ENCODE results near the gene DUSP2. TPM values are rescaled to one million over a fixed set of nuclear protein-coding genes. Genes with fewer than 3 reads are reported as not detected.
A peak's percentile ranks its signal among the peaks of the same experiment; 100 is the strongest.

Gene DUSP2
- total and polyA plus RNA-seq, 4 donors = 5.2 to 10.7 (median 7.9) TPM

- H3K27ac ChIP-seq (ENCODE audit: low read depth, low read length) = no peak within 1 kb of the TSS
- H3K4me3 ChIP-seq (ENCODE audit: low read depth, low read length) = no peak within 1 kb of the TSS
- peaks cover 45% of the 10 kb centered on the region for H3K27me3 ChIP-seq (ENCODE audit: control insufficient read depth, insufficient read depth, low read length)
- H3K4me1 ChIP-seq (ENCODE audit: control insufficient read depth, insufficient read depth, low read length) = peaks cover 16% of the 10 kb centered on the region
- H3K36me3 ChIP-seq (ENCODE audit: control insufficient read depth, insufficient read depth, low read length) = no peaks in the 10 kb centered on the region
- H3K9me3 ChIP-seq (ENCODE audit: control insufficient read depth, insufficient read depth, low read length) = no peaks in the 10 kb centered on the region
- DNase-seq (ENCODE audit: low read depth in 4 of 6, low spot score in 6 of 6) = peak in 4 of 6 donors; percentile 8 to 75 (median 44)
- WGBS (ENCODE audit: insufficient coverage) = under 1% methylated on average over 64 of the region's 64 CpGs
Measured at GRCh38 chr2:96116424-96116878, 28.8 kb downstream of the DUSP2 start, which contains the start of gene ADRA2B. Gene ADRA2B (minus strand): TSS chr2:96116571. CDS start chr2:96116149, 422 bp downstream.

GRCh38 chr2:96115631-96116423 is 29.4 kb downstream of the DUSP2 start:
- Histone ChIP-seq H3K4me3 (ENCODE audit: low read depth, low read length) (no peak overlapping the region), H3K4me1 (ENCODE audit: control insufficient read depth, insufficient read depth, low read length) (peaks cover 16% of the 10 kb centered on the region), H3K9me3 (ENCODE audit: control insufficient read depth, insufficient read depth, low read length) (no peaks in the 10 kb centered on the region), H3K36me3 (ENCODE audit: control insufficient read depth, insufficient read depth, low read length) (no peaks in the 10 kb centered on the region), H3K27me3 (ENCODE audit: control insufficient read depth, insufficient read depth, low read length) (peaks cover 41% of the 10 kb centered on the region), H3K27ac (ENCODE audit: low read depth, low read length) (no peak overlapping the region)
- whole genome bisulfite sequencing (ENCODE audit: insufficient coverage) = 39% methylated on average over 77 of the region's 77 CpGs
- DNase-seq (ENCODE audit: low read depth in 4 of 6, low spot score in 6 of 6) = no peak

GRCh38 chr2:96114903-96115581 is 30.2 kb downstream of the DUSP2 start:
- Histone ChIP-seq H3K36me3 (ENCODE audit: control insufficient read depth, insufficient read depth, low read length) (no peaks in the 10 kb centered on the region), H3K4me3 (ENCODE audit: low read depth, low read length) (no peak overlapping the region), H3K9me3 (ENCODE audit: control insufficient read depth, insufficient read depth, low read length) (no peaks in the 10 kb centered on the region), H3K27ac (ENCODE audit: low read depth, low read length) (no peak overlapping the region), H3K4me1 (ENCODE audit: control insufficient read depth, insufficient read depth, low read length) (peaks cover 16% of the 10 kb centered on the region), H3K27me3 (ENCODE audit: control insufficient read depth, insufficient read depth, low read length) (peaks cover 35% of the 10 kb centered on the region)
- DNase-seq (ENCODE audit: low read depth in 4 of 6, low spot score in 6 of 6) = no peak
- 96% methylated on average over 24 of the region's 24 CpGs for WGBS (ENCODE audit: insufficient coverage)

- no peaks in the 10 kb centered on the region for H3K9me3 ChIP-seq (ENCODE audit: control insufficient read depth, insufficient read depth, low read length)
- DNase-seq (ENCODE audit: low read depth in 4 of 6, low spot score in 6 of 6) = no peak
- no peaks in the 10 kb centered on the region for H3K36me3 ChIP-seq (ENCODE audit: control insufficient read depth, insufficient read depth, low read length)
- H3K27ac ChIP-seq (ENCODE audit: low read depth, low read length) = no peak overlapping the region
- no peak overlapping the region for H3K4me3 ChIP-seq (ENCODE audit: low read depth, low read length)
- 87% methylated on average over 13 of the region's 13 CpGs for WGBS (ENCODE audit: insufficient coverage)
- peaks cover 16% of the 10 kb centered on the region for H3K4me1 ChIP-seq (ENCODE audit: control insufficient read depth, insufficient read depth, low read length)
- H3K27me3 ChIP-seq (ENCODE audit: control insufficient read depth, insufficient read depth, low read length) = peaks cover 31% of the 10 kb centered on the region
Measured at GRCh38 chr2:96114546-96114902, 30.7 kb downstream of the DUSP2 start.

- WGBS (ENCODE audit: insufficient coverage) = 75% methylated on average over 10 of the region's 17 CpGs
- H3K36me3 ChIP-seq (ENCODE audit: control insufficient read depth, insufficient read depth, low read length) = no peaks in the 10 kb centered on the region
- H3K4me1 ChIP-seq (ENCODE audit: control insufficient read depth, insufficient read depth, low read length) = peaks cover 18% of the 10 kb centered on the region
- no peak overlapping the region for H3K4me3 ChIP-seq (ENCODE audit: low read depth, low read length)
- no peaks in the 10 kb centered on the region for H3K9me3 ChIP-seq (ENCODE audit: control insufficient read depth, insufficient read depth, low read length)
- H3K27me3 ChIP-seq (ENCODE audit: control insufficient read depth, insufficient read depth, low read length) = peaks cover 28% of the 10 kb centered on the region
- DNase-seq (ENCODE audit: low read depth in 4 of 6, low spot score in 6 of 6) = no peak
- no peak overlapping the region for H3K27ac ChIP-seq (ENCODE audit: low read depth, low read length)
Measured at GRCh38 chr2:96113951-96114350, 31.3 kb downstream of the DUSP2 start.

- WGBS (ENCODE audit: insufficient coverage) = 90% methylated on average over 4 of the region's 7 CpGs
- H3K4me3 ChIP-seq (ENCODE audit: low read depth, low read length) = no peak overlapping the region
- H3K9me3 ChIP-seq (ENCODE audit: control insufficient read depth, insufficient read depth, low read length) = no peaks in the 10 kb centered on the region
- H3K36me3 ChIP-seq (ENCODE audit: control insufficient read depth, insufficient read depth, low read length) = no peaks in the 10 kb centered on the region
- no peak overlapping the region for H3K27ac ChIP-seq (ENCODE audit: low read depth, low read length)
- DNase-seq (ENCODE audit: low read depth in 4 of 6, low spot score in 6 of 6) = no peak
- peaks cover 26% of the 10 kb centered on the region for H3K27me3 ChIP-seq (ENCODE audit: control insufficient read depth, insufficient read depth, low read length)
- H3K4me1 ChIP-seq (ENCODE audit: control insufficient read depth, insufficient read depth, low read length) = peaks cover 20% of the 10 kb centered on the region
Measured at GRCh38 chr2:96113367-96113677, 31.9 kb downstream of the DUSP2 start.

- no peak for DNase-seq (ENCODE audit: low read depth in 4 of 6, low spot score in 6 of 6)
- H3K27ac ChIP-seq (ENCODE audit: low read depth, low read length) = no peak overlapping the region
- peaks cover 21% of the 10 kb centered on the region for H3K4me1 ChIP-seq (ENCODE audit: control insufficient read depth, insufficient read depth, low read length)
- H3K4me3 ChIP-seq (ENCODE audit: low read depth, low read length) = no peak overlapping the region
- WGBS (ENCODE audit: insufficient coverage) = 86% methylated on average over 7 of the region's 9 CpGs
- H3K9me3 ChIP-seq (ENCODE audit: control insufficient read depth, insufficient read depth, low read length) = no peaks in the 10 kb centered on the region
- peaks cover 20% of the 10 kb centered on the region for H3K27me3 ChIP-seq (ENCODE audit: control insufficient read depth, insufficient read depth, low read length)
- H3K36me3 ChIP-seq (ENCODE audit: control insufficient read depth, insufficient read depth, low read length) = no peaks in the 10 kb centered on the region
Measured at GRCh38 chr2:96112501-96113366, 32.5 kb downstream of the DUSP2 start.

- peaks cover 14% of the 10 kb centered on the region for H3K27me3 ChIP-seq (ENCODE audit: control insufficient read depth, insufficient read depth, low read length)
- no peak for DNase-seq (ENCODE audit: low read depth in 4 of 6, low spot score in 6 of 6)
- H3K4me1 ChIP-seq (ENCODE audit: control insufficient read depth, insufficient read depth, low read length) = peaks cover 14% of the 10 kb centered on the region
- 83% methylated on average over 5 of the region's 7 CpGs for WGBS (ENCODE audit: insufficient coverage)
- H3K9me3 ChIP-seq (ENCODE audit: control insufficient read depth, insufficient read depth, low read length) = no peaks in the 10 kb centered on the region
- H3K27ac ChIP-seq (ENCODE audit: low read depth, low read length) = no peak overlapping the region
- no peaks in the 10 kb centered on the region for H3K36me3 ChIP-seq (ENCODE audit: control insufficient read depth, insufficient read depth, low read length)
- H3K4me3 ChIP-seq (ENCODE audit: low read depth, low read length) = no peak overlapping the region
Measured at GRCh38 chr2:96111823-96112500, 33.3 kb downstream of the DUSP2 start.

GRCh38 chr2:96111257-96111640 is 34.0 kb downstream of the DUSP2 start:
- H3K4me3 ChIP-seq (ENCODE audit: low read depth, low read length) = no peak overlapping the region
- H3K36me3 ChIP-seq (ENCODE audit: control insufficient read depth, insufficient read depth, low read length) = no peaks in the 10 kb centered on the region
- 80% methylated on average over 4 of the region's 4 CpGs for WGBS (ENCODE audit: insufficient coverage)
- peaks cover 14% of the 10 kb centered on the region for H3K4me1 ChIP-seq (ENCODE audit: control insufficient read depth, insufficient read depth, low read length)
- H3K9me3 ChIP-seq (ENCODE audit: control insufficient read depth, insufficient read depth, low read length) = no peaks in the 10 kb centered on the region
- peaks cover 13% of the 10 kb centered on the region for H3K27me3 ChIP-seq (ENCODE audit: control insufficient read depth, insufficient read depth, low read length)
- no peak for DNase-seq (ENCODE audit: low read depth in 4 of 6, low spot score in 6 of 6)
- no peak overlapping the region for H3K27ac ChIP-seq (ENCODE audit: low read depth, low read length)
